ENCODE results near the gene WDFY3.
"Not testable (repeated sequence)": the region's sequence is repeated elsewhere in the genome, so short reads cannot be mapped to it uniquely, and the experiment has no call there.

Gene WDFY3

GRCh38 chr4:84708406-84709135 is 257.9 kb downstream of the WDFY3 start:
- no peak for DNase-seq (ENCODE audit: low spot score in 2 of 2)
- H3K9me3 Mint-ChIP-seq, result no peaks in the 10 kb centered on the region
- no peak overlapping the region for H3K4me3 Mint-ChIP-seq
- H3K36me3 Mint-ChIP-seq, result no peaks in the 10 kb centered on the region
- ATAC-seq, result no peak
- no peaks in the 10 kb centered on the region for H3K4me1 Mint-ChIP-seq
- H3K27ac Mint-ChIP-seq, result no peak overlapping the region

GRCh38 chr4:84706286-84706685 is 260.2 kb downstream of the WDFY3 start:
- H3K9me3 Mint-ChIP-seq, result no peaks in the 10 kb centered on the region
- H3K4me1 Mint-ChIP-seq, result no peaks in the 10 kb centered on the region
- H3K4me3 Mint-ChIP-seq, result no peak overlapping the region
- H3K27ac Mint-ChIP-seq, result no peak overlapping the region
- H3K36me3 Mint-ChIP-seq, result no peaks in the 10 kb centered on the region
- ATAC-seq (no peak), DNase-seq (ENCODE audit: low spot score in 2 of 2) (no peak)

GRCh38 chr4:84699001-84699671 is 267.4 kb downstream of the WDFY3 start:
- DNase-seq (ENCODE audit: low spot score in 2 of 2), result no peak
- Mint-ChIP-seq H3K4me1 (no peaks in the 10 kb centered on the region), H3K27ac (no peak overlapping the region), H3K4me3 (no peak overlapping the region), H3K36me3 (no peaks in the 10 kb centered on the region), H3K9me3 (no peaks in the 10 kb centered on the region)
- ATAC-seq, result no peak

GRCh38 chr4:84697615-84698201 is 268.8 kb downstream of the WDFY3 start:
- Mint-ChIP-seq H3K36me3 (no peaks in the 10 kb centered on the region), H3K4me1 (no peaks in the 10 kb centered on the region), H3K27ac (no peak overlapping the region), H3K9me3 (no peaks in the 10 kb centered on the region), H3K4me3 (no peak overlapping the region)
- no peak for DNase-seq (ENCODE audit: low spot score in 2 of 2)
- no peak for ATAC-seq

GRCh38 chr4:84697159-84697558 is 269.3 kb downstream of the WDFY3 start:
- H3K4me1 Mint-ChIP-seq, result no peaks in the 10 kb centered on the region
- H3K9me3 Mint-ChIP-seq, result no peaks in the 10 kb centered on the region
- DNase-seq (ENCODE audit: low spot score in 2 of 2) (no peak), ATAC-seq (no peak)
- H3K27ac Mint-ChIP-seq, result no peak overlapping the region
- H3K36me3 Mint-ChIP-seq, result no peaks in the 10 kb centered on the region
- no peak overlapping the region for H3K4me3 Mint-ChIP-seq

- Mint-ChIP-seq H3K4me3 (no peak overlapping the region), H3K36me3 (no peaks in the 10 kb centered on the region), H3K9me3 (no peaks in the 10 kb centered on the region), H3K4me1 (no peaks in the 10 kb centered on the region), H3K27ac (no peak overlapping the region)
- ATAC-seq (no peak), DNase-seq (ENCODE audit: low spot score in 2 of 2) (no peak)
These were observed 274.7 kb downstream of the WDFY3 start for GRCh38 chr4:84691800-84692199.

GRCh38 chr4:84691170-84691691 is 275.3 kb downstream of the WDFY3 start:
- DNase-seq (ENCODE audit: low spot score in 2 of 2) (no peak), ATAC-seq (peak; percentile 45)
- Mint-ChIP-seq H3K27ac (no peak overlapping the region), H3K4me3 (no peak overlapping the region), H3K36me3 (no peaks in the 10 kb centered on the region), H3K4me1 (no peaks in the 10 kb centered on the region), H3K9me3 (no peaks in the 10 kb centered on the region)

GRCh38 chr4:84690481-84690880 is 276.0 kb downstream of the WDFY3 start:
- H3K4me1 Mint-ChIP-seq, result no peaks in the 10 kb centered on the region
- H3K27ac Mint-ChIP-seq, result no peak overlapping the region
- ATAC-seq, result peak; percentile 26
- DNase-seq (ENCODE audit: low spot score in 2 of 2), result no peak
- H3K9me3 Mint-ChIP-seq, result no peaks in the 10 kb centered on the region
- H3K4me3 Mint-ChIP-seq, result no peak overlapping the region
- no peaks in the 10 kb centered on the region for H3K36me3 Mint-ChIP-seq

GRCh38 chr4:84689197-84689596 is 277.3 kb downstream of the WDFY3 start:
- H3K9me3 Mint-ChIP-seq, result no peaks in the 10 kb centered on the region
- no peaks in the 10 kb centered on the region for H3K4me1 Mint-ChIP-seq
- no peak overlapping the region for H3K4me3 Mint-ChIP-seq
- DNase-seq (ENCODE audit: low spot score in 2 of 2), result no peak
- no peaks in the 10 kb centered on the region for H3K36me3 Mint-ChIP-seq
- no peak for ATAC-seq
- no peak overlapping the region for H3K27ac Mint-ChIP-seq

GRCh38 chr4:84688605-84689004 is 277.9 kb downstream of the WDFY3 start:
- no peaks in the 10 kb centered on the region for H3K9me3 Mint-ChIP-seq
- no peak overlapping the region for H3K4me3 Mint-ChIP-seq
- no peak for DNase-seq (ENCODE audit: low spot score in 2 of 2)
- no peak for ATAC-seq
- H3K4me1 Mint-ChIP-seq, result no peaks in the 10 kb centered on the region
- H3K27ac Mint-ChIP-seq, result no peak overlapping the region
- no peaks in the 10 kb centered on the region for H3K36me3 Mint-ChIP-seq

- no peaks in the 10 kb centered on the region for H3K36me3 Mint-ChIP-seq
- no peaks in the 10 kb centered on the region for H3K4me1 Mint-ChIP-seq
- DNase-seq (ENCODE audit: low spot score in 2 of 2) (no peak), ATAC-seq (peak; percentile 32)
- H3K27ac Mint-ChIP-seq, result no peak overlapping the region
- H3K9me3 Mint-ChIP-seq, result no peaks in the 10 kb centered on the region
- no peak overlapping the region for H3K4me3 Mint-ChIP-seq
These were observed 281.4 kb downstream of the WDFY3 start for GRCh38 chr4:84685105-84685504.

- ATAC-seq, result no peak
- H3K4me3 Mint-ChIP-seq, result no peak overlapping the region
- no peaks in the 10 kb centered on the region for H3K4me1 Mint-ChIP-seq
- no peaks in the 10 kb centered on the region for H3K36me3 Mint-ChIP-seq
- no peak overlapping the region for H3K27ac Mint-ChIP-seq
- H3K9me3 Mint-ChIP-seq, result no peaks in the 10 kb centered on the region
- DNase-seq (ENCODE audit: low spot score in 2 of 2), result no peak
These were observed 282.1 kb downstream of the WDFY3 start for GRCh38 chr4:84684361-84684760.

GRCh38 chr4:84683064-84683850 is 283.2 kb downstream of the WDFY3 start:
- H3K36me3 Mint-ChIP-seq, result no peaks in the 10 kb centered on the region
- no peak for DNase-seq (ENCODE audit: low spot score in 2 of 2)
- no peak overlapping the region for H3K27ac Mint-ChIP-seq
- H3K4me1 Mint-ChIP-seq, result no peaks in the 10 kb centered on the region
- ATAC-seq, result no peak
- no peaks in the 10 kb centered on the region for H3K9me3 Mint-ChIP-seq
- no peak overlapping the region for H3K4me3 Mint-ChIP-seq

GRCh38 chr4:84682661-84683060 is 283.8 kb downstream of the WDFY3 start:
- ATAC-seq; H3K27ac Mint-ChIP-seq; H3K4me3 Mint-ChIP-seq; H3K4me1 Mint-ChIP-seq; DNase-seq (ENCODE audit: low spot score in 2 of 2); H3K9me3 Mint-ChIP-seq; H3K36me3 Mint-ChIP-seq: not testable (repeated sequence)

- no peak for DNase-seq (ENCODE audit: low spot score in 2 of 2)
- Mint-ChIP-seq H3K36me3 (no peaks in the 10 kb centered on the region), H3K9me3 (no peaks in the 10 kb centered on the region), H3K4me1 (no peaks in the 10 kb centered on the region), H3K4me3 (no peak overlapping the region), H3K27ac (no peak overlapping the region)
- ATAC-seq, result no peak
These were observed 284.8 kb downstream of the WDFY3 start for GRCh38 chr4:84681486-84682274.
